CD14-positive monocyte (primary cell): ENCODE results near the gene HSPA12B. TPM values are rescaled to one million over a fixed set of nuclear protein-coding genes. Genes with fewer than 3 reads are reported as not detected.

Source experiments
- DNase-seq, 3 donors: peaks; one replicate each; pipeline ENCODE4 v3.0.0-alpha.2; 2011 to 2022
- H2AFZ ChIP-seq: 2 replicates; pipeline ENCODE4 v1.6.0; 2012; ENCODE audit warnings: mild to moderate bottlenecking, low read depth, low read length, inconsistent platforms; ENCODE audit not compliant: insufficient read depth, poor library complexity, severe bottlenecking
- H3K27ac ChIP-seq, 2 donors: 1 replicate in 1 of 2; 2 replicates in 1 of 2; pipeline ENCODE4 v1.5.1; 2012 to 2013; ENCODE audit warnings: low read length in 2 of 2, control low read depth in 1 of 2, inconsistent platforms in 1 of 2, low read depth in 1 of 2, mild to moderate bottlenecking in 1 of 2
- H3K27me3 ChIP-seq, 2 donors: one replicate each; pipeline versions ENCODE4 v1.6.0 to v1.6.1; 2011 to 2013; ENCODE audit warnings: low read length in 2 of 2; ENCODE audit not compliant: control insufficient read depth in 2 of 2, insufficient read depth in 2 of 2
- H3K36me3 ChIP-seq, 2 donors: replicated peaks in 1 of 2; 1 replicate in 1 of 2; 2 replicates in 1 of 2; pipeline versions ENCODE4 v1.5.1 to v1.6.1; 2012 to 2013; ENCODE audit warnings: low read length in 2 of 2, control low read depth in 1 of 2, inconsistent platforms in 1 of 2, mild to moderate bottlenecking in 1 of 2; ENCODE audit not compliant: insufficient read depth in 2 of 2, control insufficient read depth in 1 of 2
- H3K4me1 ChIP-seq, 2 donors: 1 replicate in 1 of 2; 2 replicates in 1 of 2; pipeline versions ENCODE4 v1.5.1 to v1.6.1; 2012 to 2013; ENCODE audit warnings: low read length in 2 of 2, control low read depth in 1 of 2, inconsistent platforms in 1 of 2, mild to moderate bottlenecking in 1 of 2, moderate library complexity in 1 of 2; ENCODE audit not compliant: insufficient read depth in 2 of 2, control insufficient read depth in 1 of 2
- H3K4me2 ChIP-seq: replicated peaks from 2 replicates; pipeline ENCODE3; 2012; ENCODE audit warnings: low read length, moderate library complexity, mild to moderate bottlenecking; ENCODE audit not compliant: poor library complexity, severe bottlenecking; ENCODE audit errors: extremely low read depth
- H3K4me3 ChIP-seq, 3 experiments: fragments of 200-600 bp in 1 of 3; sonication (generic) in 1 of 3; replicated peaks in 1 of 3; 1 replicate in 2 of 3; 2 replicates in 1 of 3; pipeline ENCODE4 v1.5.1; 2011 to 2013; ENCODE audit warnings: low read length in 3 of 3, mild to moderate bottlenecking in 3 of 3, control low read depth in 2 of 3, low read depth in 2 of 3, inconsistent platforms in 1 of 3, moderate library complexity in 1 of 3
- H3K79me2 ChIP-seq: 2 replicates; pipeline ENCODE4 v1.6.0; 2012; ENCODE audit warnings: mild to moderate bottlenecking, control low read depth, inconsistent platforms, low read length, moderate library complexity; ENCODE audit not compliant: insufficient read depth
- H3K9ac ChIP-seq: 2 replicates; pipeline ENCODE4 v1.6.0; 2017; ENCODE audit warnings: low read length, mild to moderate bottlenecking; ENCODE audit not compliant: insufficient read depth, poor library complexity, severe bottlenecking
- H3K9me3 ChIP-seq, 2 donors: replicated peaks in 1 of 2; 1 replicate in 1 of 2; 2 replicates in 1 of 2; pipeline versions ENCODE4 v1.5.1 to v1.6.1; 2012 to 2013; ENCODE audit warnings: low read length in 2 of 2, control low read depth in 1 of 2; ENCODE audit not compliant: control insufficient read depth in 1 of 2, insufficient read depth in 1 of 2
- H4K20me1 ChIP-seq: 2 replicates; pipeline ENCODE4 v1.6.0; 2012; ENCODE audit warnings: mild to moderate bottlenecking, low read length, control low read depth, moderate library complexity; ENCODE audit not compliant: insufficient read depth
- H3K27ac Mint-ChIP-seq, 7 donors: one replicate each; pipeline ENCODE4 v1.8.0; 2020; ENCODE audit warnings: mild to moderate bottlenecking in 7 of 7, mixed read lengths in 7 of 7, moderate library complexity in 6 of 7, inconsistent platforms in 2 of 7
- H3K27me3 Mint-ChIP-seq, 3 donors: one replicate each; pipeline ENCODE4 v1.8.0; 2021 to 2022; ENCODE audit warnings: low read depth in 3 of 3, mild to moderate bottlenecking in 3 of 3, mixed read lengths in 3 of 3, moderate library complexity in 3 of 3, inconsistent platforms in 1 of 3
- H3K36me3 Mint-ChIP-seq, 2 donors: one replicate each; pipeline ENCODE4 v1.8.0; 2020; ENCODE audit warnings: mixed read lengths in 2 of 2, inconsistent platforms in 1 of 2, mild to moderate bottlenecking in 1 of 2
- H3K4me1 Mint-ChIP-seq: one replicate; pipeline ENCODE4 v1.8.0; 2020; ENCODE audit warnings: mild to moderate bottlenecking, mixed read lengths
- H3K4me3 Mint-ChIP-seq, 2 donors: one replicate each; pipeline ENCODE4 v1.8.0; 2020; ENCODE audit warnings: mild to moderate bottlenecking in 2 of 2, mixed read lengths in 2 of 2, moderate library complexity in 1 of 2
- H3K9me3 Mint-ChIP-seq, 7 donors: one replicate each; pipeline ENCODE4 v1.8.0; 2020 to 2022; ENCODE audit warnings: mixed read lengths in 7 of 7, mild to moderate bottlenecking in 6 of 7, moderate library complexity in 6 of 7, inconsistent platforms in 2 of 7
- CTCF ChIP-seq: fragments of 200-600 bp; IDR thresholded peaks from one replicate; pipeline ENCODE4 v1.8.0; 2022; ENCODE audit warnings: antibody characterized with exemption, mild to moderate bottlenecking
- WGBS: methylation state at CpG from one replicate; pipeline ENCODE4 v1.1.5; 2013; ENCODE audit warnings: missing lambda C conversion rate; ENCODE audit not compliant: insufficient coverage; 5-methylcytosine and 5-hydroxymethylcytosine counted together
- intact Hi-C, 2 donors: fragments of 100-400 bp; cut with micrococcal nuclease; formaldehyde crosslinking; loops; one replicate each; pipeline versions ENCODE4 v1.15.0 to v1.15.1; 2023
- polyA plus RNA-seq, 3 donors: library from polyadenylated mRNA; depleted of rRNA in 1 of 3; unstranded in 2 of 3; stranded (reverse) in 1 of 3; fragments of 300-500 nt in 2 of 3; fragments of >200 nt in 1 of 3; fragmentation: Illumina TruSeq in 2 of 3; gene quantifications; 1 replicate in 2 of 3; 2 replicates in 1 of 3; pipeline ENCODE4 v1.2.3, GENCODE V29; 2012 to 2021

HSPA12B gene
- polyA plus RNA-seq, 3 donors: not detected

DNA sequence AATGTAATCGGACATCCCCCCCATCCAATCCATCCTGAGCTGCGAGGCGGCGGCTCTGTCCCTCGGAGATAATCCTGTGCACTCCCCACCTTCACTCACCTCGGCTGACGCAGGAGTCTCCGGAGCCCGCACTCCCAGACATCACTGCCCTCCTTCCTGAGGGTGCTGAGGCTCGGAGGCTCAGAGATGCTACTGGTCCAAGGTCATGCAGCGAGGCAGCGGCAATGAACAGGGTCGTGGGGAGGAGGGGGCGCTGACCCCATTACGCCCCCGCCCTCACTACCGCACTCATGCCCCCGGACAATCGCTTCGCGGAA, 34.6 kb downstream of the HSPA12B start:
- peak overlapping the region; percentile 84 for H2AFZ ChIP-seq
- peaks cover 7% of the 10 kb centered on the region for H4K20me1 ChIP-seq
- no peak for TF ChIP-seq CTCF
- H3K36me3 ChIP-seq: peaks cover 0 to under 1% of the 10 kb centered on the region in 2 donors
- WGBS: 2% methylated on average over 8 of the region's 21 CpGs
- DNase-seq: no peak
- Mint-ChIP-seq H3K4me1 (peaks cover 61% of the 10 kb centered on the region), H3K36me3 (peaks cover under 1 to 4% of the 10 kb centered on the region in 2 donors), H3K27ac (peak overlapping the region; percentile 80 to 93 (median 88)), H3K9me3 (peaks cover 0 to 4% (median under 1%) of the 10 kb centered on the region in 7 donors), H3K4me3 (peak overlapping the region; percentile 84 to 95), H3K27me3 (peaks cover 0 to 2% (median 0%) of the 10 kb centered on the region in 3 donors)
- H3K4me3 ChIP-seq: peak overlapping the region; percentile 85 to 96 (median 86)
- H3K4me1 ChIP-seq: peaks cover 60 to 71% of the 10 kb centered on the region in 2 donors
- peak overlapping the region; percentile 73 to 83 for H3K27ac ChIP-seq
- H3K9me3 ChIP-seq: no peaks in the 10 kb centered on the region
- no peaks in the 10 kb centered on the region for H3K27me3 ChIP-seq
- peak overlapping the region; percentile 69 for H3K9ac ChIP-seq
- intact Hi-C loops: loop anchor here (10.0 kb wide), 2 partner anchors 48 to 58 kb away; partner anchors contain the start of gene AP5S1 (in 1 of the 2)
- peak overlapping the region; percentile 100 for H3K4me2 ChIP-seq
- H3K79me2 ChIP-seq: peaks cover 49% of the 10 kb centered on the region

DNA sequence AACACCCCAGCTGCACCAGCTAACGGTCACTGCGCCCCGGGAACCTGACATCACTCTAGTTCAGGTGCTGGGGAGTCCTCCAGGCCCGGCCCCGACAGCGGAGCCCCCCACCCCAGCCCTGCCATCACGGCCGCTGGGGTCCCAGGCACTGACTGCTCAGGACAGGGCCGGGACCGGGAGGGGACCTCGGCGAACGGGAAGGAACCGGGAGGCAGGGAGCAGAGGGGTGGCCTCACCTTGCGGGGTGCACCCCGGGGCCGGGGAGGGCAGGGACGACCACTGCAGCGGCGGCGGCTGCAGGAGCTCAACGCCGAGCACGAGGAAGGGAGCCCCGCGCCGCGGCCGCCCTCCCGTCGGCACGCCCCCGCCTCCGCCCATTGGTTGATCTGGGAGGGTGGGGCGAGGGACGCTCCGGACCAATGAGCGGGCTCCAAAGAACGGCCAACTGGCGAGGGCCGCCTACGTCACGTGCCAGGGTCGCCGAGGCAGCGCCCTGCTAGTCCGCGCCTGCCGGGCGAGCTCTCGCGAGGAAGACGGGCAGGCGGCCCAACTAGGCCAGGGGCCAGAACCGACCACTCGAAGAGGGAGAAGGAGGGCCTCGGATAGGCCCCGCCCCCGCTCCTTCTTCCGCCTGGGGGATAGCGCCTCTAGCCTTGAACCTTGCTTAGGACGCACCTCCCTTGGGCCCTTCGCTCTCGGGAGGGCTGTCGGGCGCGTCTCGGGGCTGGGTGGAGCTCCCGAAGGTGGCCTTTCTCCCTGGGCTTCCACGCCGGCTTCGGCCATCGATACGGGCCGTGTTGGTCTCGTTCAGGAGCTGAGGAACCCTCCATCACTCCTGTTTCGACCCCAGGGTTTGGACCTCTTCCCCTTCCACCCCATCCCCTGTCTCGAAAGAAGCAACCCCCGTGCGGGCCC, 35.2 kb downstream of the HSPA12B start, which contains the start of gene ADISSP:
Gene ADISSP, minus strand, starts transcription at position 327 of the 915 bp plus-strand sequence. CDS start 7,653 bp downstream, outside the sequence.
- peak within 1 kb of the TSS; percentile 69 for H3K9ac ChIP-seq
- H3K27me3 Mint-ChIP-seq: peaks cover 0 to 2% (median 0%) of the 10 kb centered on the region in 3 donors
- peak within 1 kb of the TSS; percentile 84 for H2AFZ ChIP-seq
- H3K27me3 ChIP-seq: no peaks in the 10 kb centered on the region
- intact Hi-C loops: loop anchor here (10.0 kb wide), 2 partner anchors 47 to 57 kb away; partner anchors contain the start of gene AP5S1 (in 1 of the 2)
- H3K4me3 ChIP-seq: peak within 1 kb of the TSS; percentile 85 to 96 (median 86)
- WGBS: under 1% methylated on average over 74 of the region's 80 CpGs
- H3K4me1 ChIP-seq: peaks cover 56 to 65% of the 10 kb centered on the region in 2 donors
- peak; percentile 97 to 98 (median 97) for DNase-seq
- no peak for TF ChIP-seq CTCF
- H3K36me3 ChIP-seq: no peaks in the 10 kb centered on the region
- peaks cover 0 to 3% of the 10 kb centered on the region in 2 donors for H3K9me3 ChIP-seq
- H3K79me2 ChIP-seq: peaks cover 43% of the 10 kb centered on the region
- H3K36me3 Mint-ChIP-seq: peaks cover 0 to 3% of the 10 kb centered on the region in 2 donors
- H3K4me1 Mint-ChIP-seq: peaks cover 59% of the 10 kb centered on the region
- H3K9me3 Mint-ChIP-seq: peaks cover 0 to 9% (median 5%) of the 10 kb centered on the region in 7 donors
- peak within 1 kb of the TSS; percentile 85 to 94 (median 93) for H3K27ac Mint-ChIP-seq
- H3K4me3 Mint-ChIP-seq: peak within 1 kb of the TSS; percentile 85 to 95
- peak within 1 kb of the TSS; percentile 83 to 91 for H3K27ac ChIP-seq
- H4K20me1 ChIP-seq: peaks cover 7% of the 10 kb centered on the region
- peak within 1 kb of the TSS; percentile 100 for H3K4me2 ChIP-seq
